ENCODE measurements around the gene TMEM101.

DNA sequence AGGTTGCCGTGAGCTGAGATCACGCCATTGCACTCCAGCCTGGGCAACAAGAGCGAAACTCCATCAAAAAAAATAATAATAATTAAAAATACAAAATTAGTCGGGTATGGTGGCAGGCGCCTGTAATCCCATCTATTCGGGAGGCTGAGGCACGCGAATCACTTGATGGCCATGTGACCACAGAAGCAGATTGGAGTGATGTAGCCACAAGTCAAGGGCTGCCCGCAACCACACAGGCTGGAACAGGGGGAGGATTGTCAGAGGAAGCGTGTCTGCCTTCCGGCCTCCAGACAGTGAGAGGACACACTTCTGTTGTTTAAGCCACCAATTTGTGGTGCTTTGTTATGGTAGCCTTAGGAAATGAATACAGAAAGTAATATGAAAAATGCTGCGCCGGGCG, 22.1 kb downstream of the TMEM101 start:
- TF ChIP-seq CTCF (IDR thresholded peaks at IDR 0.05) (no peak), EZH2 (IDR thresholded peaks at IDR 0.05; ENCODE audit: borderline replicate concordance, insufficient read depth, low read depth, low read length, poor library complexity, severe bottlenecking) (no peak)

All from B cell (primary cell).